NCI-H2227 (cell line): ENCODE data around the gene OS9.

Experiments used
- DNase-seq: peaks from one replicate; lab custom pipeline; 2025; ENCODE audit not compliant: unreplicated experiment; lab: John Stamatoyannopoulos, UW

OS9 gene

DNA sequence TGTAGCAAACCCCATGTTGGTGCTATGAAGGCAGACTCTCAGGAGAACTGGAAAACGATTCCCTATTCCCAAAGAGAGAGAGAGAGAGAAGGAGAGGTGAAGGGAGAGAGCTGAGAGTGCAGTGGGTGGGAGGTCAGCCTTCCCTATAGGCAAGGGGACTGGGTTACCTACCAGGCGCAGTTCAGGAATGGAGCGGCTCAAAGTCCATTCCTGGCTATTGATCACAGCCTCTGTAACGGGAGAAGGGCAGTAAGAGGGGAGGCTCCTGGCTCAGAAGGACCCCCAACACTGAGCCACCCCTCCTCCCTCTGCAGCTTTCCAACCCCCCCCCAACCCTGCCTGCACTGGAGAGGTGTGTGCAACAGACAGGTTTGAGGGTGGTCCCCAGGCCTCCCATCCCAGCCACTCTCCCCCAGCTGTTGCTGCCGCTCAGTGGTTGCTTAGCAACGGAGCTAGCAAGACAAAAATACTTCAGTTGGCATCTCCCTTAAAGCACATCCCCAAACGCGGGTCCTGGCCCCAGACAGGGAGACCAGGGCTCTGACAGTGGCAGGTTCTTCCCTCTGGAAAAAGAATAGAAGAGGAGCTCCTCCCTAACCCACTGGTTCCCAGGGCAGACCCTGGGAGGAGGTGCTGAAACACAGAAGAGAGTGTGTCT lies 41.4 kb downstream of the OS9 start:
- peak; percentile 72 for DNase-seq

DNA sequence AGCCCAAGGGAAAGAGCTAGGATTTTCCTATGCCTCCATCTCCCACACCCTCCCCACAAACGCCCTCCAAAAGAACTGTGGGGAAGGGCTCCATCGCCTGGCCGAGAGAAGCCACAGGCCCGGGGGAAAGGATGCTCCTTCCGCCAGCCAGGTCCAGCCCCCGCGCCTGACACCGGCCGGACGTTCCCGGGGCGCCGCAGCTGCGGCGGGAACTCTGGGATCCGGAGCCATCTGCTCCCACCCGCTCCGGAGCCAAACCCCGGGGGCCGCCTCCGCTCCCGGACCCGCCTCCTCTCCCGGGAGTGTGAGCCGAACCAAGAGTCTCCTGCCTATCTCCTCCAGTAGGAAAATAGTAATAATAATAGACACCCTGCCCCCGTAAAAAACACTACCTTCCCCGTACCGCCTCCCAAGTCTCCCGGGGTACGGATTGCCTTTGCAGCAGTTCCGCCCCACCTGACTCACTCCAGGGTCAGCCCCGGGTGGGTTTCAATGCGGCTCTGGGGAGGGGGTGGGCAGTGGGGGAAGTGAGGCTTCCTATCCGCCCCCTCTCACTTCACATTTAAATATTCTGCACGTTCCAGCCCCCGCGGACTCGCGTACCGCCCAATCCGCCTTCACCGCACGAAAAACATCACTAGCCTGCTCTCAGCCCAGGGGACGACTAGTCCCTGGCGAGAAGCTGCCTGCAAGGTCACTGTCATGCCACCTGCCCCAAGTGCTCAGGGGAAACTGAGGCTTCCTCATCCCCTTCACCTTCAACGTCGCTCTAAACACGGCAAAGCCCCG lies 42.2 kb downstream of the OS9 start:
- DNase-seq: peak; percentile 66

DNA sequence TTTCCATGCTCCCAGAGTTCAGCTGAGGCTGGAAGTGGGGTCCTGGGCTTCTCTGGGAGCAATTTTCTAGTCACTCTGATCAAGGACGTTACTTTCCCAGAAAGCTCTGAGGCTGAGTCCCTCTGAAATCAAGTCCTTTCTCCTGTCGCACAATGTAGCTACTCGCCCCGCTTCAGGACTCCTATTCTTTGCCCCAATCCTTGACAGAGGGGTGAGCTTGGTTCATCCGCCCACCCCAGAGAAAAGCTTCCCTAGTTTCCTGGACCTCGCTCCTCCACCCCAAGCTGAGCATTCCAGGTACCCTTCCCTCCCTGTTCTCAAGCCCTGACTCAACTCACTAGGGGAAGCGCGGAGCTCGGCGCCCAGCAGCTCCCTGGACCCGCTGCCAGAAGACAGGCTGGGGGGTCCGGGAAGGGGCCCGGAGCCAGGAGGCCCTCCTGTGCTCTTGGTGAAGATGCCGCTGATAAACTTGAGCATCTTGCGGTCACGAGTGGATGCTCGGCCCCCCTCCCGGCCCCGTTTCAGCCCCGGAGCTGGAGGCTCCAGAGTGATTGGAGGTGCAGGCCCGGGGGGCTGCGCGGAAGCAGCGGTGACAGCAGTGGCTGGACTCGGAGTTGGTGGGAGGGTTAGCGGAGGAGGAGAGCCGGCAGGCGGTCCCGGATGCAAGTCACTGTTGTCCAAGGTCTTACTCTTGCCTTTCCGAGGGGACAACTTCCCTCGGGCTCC lies 43.0 kb downstream of the OS9 start:
- no peak for DNase-seq

DNA sequence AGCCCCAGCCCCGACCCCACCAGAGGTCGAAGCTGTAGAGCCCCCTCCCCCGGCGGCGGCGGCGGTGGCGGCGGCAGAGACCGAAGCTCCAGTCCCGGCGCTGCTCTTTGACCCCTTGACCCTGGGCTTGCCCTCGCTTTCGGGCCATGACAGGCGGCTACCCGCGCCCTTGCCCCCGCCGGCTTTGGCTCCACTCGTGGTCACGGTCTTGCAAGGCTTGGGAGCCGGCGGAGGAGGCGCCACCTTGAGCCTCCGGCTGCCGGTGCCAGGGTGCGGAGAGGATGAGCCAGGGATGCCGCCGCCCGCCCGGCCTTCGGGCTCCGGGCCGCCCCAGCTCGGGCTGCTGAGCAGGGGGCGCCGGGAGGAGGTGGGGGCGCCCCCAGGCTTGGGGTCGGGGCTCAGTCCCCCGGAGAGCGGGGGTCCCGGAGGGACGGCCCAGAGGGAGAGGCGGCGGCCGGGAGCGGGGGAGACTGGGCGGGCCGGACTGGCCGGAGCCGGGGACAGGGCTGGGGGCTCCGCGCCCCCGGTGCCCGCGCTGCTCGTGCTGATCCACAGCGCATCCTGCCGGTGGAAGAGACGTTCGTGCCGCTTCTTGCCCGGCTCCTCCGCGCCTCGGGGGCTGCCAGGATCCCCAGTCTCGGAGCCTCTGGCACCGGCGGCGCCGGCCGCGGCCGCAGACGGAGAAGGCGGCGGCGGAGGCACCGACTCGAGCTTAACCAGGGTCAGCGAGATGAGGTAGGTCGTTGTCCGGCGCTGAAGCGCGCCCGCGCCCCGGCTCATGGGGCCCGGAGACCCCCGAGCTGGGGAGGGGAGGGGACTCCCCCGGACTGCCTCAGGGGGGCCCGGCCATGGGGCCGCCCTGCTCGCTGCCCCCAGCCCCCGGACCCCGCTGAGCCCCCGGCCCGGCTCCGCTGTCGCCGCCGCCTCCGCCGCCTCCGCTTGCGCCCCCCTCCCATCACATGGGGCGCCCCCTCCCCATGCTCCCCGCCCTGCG lies 43.8 kb downstream of the OS9 start:
- peak; percentile 54 for DNase-seq

DNA sequence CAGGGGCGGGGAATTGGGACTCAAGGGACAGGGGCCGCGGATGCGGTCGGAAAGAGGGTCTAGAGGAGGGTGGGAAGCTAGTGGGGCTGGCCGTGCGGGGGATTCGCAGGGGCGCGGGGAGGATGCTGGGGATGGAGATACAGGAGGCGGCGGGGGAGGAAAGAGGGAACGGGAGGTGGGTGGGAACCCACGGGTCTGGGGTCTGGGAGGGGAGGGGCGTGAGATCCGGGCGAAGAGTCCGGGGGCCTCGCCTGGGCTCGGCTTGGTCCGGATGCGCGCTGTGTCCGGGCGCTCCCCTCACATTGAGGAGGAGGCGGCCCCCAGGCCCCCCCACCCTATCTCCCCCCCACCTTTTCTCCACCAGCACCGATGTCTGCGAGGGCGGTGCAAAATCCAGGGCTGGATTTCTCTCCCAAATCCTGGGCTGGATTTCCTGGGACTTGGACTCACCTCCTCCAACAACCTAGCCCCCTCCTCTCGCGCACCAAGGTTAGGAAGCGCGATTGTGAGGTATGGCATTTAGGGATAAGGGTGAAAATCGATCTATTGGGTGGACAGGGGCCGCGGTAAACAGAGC lies 44.8 kb downstream of the OS9 start, which contains the start of gene AGAP2:
Gene AGAP2, minus strand, starts transcription at position 82 of the 577 bp plus-strand sequence. CDS start 496 bp downstream, outside the sequence.
- DNase-seq: peak; percentile 86

DNA sequence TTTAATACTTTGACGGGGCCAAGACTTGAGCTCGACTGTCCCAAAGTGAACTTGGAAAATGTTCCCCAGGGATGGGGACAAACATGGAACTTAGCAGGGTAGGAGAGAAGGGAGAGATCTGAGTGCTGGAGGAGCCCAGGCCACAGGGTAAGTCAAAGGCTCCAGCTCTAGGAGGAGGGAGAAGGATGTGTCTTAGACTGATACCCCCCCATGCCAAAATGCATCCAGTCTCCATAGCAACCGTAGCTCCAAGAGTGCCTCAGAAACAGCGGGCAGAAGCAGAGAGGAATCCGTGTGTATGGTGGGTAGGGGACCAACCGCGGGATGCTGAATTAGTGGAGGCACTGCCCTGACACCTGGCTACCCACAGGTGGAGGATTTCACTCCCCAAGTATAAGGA lies 45.5 kb downstream of the OS9 start:
- peak; percentile 30 for DNase-seq

DNA sequence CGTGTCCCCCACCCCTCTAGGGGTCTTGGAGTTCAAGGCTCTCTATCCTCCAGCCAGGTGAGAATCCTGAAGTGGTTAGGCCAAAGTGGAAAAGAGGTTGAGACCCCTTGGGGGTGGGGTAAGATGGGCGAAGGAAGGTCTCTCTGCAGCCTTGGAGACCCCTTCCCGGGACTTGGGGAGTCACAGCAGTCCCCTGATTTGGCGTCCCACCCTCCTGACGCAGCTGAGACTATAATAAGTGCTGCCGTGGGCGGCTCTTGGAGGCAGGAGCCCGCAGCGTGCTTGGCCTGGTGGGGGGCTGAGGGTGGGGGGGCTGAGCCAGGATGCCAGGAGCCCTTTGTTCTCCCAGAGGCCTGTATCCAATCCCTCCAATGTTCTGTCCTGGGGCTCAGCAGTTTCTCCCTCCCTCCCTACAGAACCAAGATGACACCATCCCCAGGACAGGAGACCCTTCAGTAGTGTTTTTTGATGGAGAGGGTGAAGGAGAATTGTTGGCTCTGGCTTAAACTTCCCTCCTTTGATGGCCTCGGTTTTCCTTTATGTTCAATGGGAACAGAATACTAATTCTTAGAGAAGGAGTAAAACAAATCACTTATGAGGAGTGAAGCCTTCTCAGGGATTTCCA lies 46.1 kb downstream of the OS9 start:
- no peak for DNase-seq

DNA sequence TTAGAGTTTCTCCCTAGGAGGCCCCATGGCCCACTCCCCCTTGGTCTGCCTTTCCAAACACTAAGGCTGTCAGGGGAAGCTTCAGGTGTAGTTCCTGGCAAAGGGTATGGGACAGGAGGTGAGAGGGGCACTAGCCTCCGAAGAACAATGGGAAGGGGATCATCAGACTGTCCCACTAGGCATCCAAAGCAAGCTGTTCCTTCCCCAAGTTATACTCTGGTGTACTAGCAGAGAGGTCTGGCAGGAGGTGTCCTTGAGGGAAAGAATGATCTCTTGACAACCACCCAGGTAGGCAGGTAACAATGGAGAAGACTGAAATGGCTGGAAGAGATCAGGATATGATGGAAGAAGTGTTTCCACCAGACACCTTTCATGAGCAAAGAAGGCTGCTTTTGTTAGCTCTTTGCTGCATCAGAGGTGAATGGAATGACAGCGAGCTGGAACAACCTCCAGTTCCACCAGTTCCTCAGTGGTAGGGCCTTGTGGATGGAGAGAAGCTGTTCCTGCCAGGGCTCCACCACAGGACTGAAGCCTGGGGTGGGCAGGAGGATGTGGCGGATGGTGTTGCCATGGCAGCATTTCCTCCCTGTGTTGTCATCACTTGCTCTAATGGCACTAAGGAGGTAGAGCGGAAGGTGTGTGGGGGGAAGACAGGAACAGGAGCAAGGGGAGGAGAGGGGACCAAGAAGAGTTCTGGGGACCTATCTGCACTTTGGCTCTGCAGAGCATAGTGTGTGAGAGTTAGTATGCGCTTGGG lies 46.9 kb downstream of the OS9 start:
- peak; percentile 53 for DNase-seq

DNA sequence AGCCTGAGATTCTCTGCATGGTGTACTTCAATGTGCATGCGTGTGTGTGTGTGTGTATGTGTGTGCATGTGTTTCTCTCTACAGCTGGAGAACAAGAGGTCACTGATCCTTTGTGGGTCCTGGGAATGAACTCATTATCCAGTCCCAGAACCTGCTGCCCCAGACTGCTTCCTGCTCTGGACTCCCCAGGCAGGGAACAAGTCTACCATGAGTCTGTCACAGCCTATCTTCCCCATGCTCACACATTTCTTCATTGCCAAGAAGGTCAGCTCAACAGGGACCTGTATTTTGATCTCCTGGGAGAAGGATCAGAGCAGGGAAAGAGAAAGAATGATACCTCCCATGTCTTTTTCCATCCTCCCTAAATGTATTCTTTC lies 47.5 kb downstream of the OS9 start:
- peak; percentile 53 for DNase-seq

DNA sequence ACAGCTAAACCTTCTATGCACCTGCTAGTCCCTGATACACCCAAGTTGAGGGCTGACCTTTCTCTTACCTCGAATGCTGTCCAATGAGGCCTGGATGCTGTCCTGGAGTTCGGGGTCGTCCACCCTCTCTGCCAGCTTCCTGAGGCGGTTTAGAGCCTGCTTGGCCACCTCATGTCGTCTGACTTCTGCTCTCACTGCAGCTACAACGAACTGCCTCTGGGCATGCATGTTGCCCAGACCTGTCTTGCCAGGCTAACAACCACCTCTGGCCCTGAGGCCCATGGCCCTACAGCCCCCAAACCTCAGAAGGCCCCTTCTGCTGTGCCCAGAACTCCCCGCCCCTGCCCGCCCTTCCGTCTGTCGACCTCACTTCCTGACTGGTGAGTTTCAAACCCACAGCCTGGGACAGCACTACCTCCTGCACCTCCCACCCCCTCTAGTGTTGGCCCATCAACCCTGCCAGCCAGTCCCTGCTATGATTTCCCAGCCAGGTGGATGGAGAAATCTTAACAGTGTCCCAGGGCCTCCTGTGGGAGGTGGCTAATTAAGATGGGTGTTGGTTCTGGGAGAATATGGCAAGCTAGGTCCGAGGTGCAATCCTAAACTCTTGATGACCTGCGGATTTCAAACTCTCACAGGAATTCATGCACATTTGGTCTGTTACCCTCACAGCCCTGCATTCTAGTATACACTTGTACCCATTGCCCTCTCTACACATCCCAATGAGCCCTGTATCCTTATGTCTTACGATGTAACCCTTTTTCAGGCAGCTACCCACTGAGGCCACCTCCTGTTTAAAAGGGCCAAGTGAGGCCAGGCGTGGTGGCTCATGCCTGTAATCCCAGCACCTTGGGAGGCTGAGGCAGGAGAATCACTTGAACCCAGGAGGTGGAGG lies 48.2 kb downstream of the OS9 start:
- no peak for DNase-seq

DNA sequence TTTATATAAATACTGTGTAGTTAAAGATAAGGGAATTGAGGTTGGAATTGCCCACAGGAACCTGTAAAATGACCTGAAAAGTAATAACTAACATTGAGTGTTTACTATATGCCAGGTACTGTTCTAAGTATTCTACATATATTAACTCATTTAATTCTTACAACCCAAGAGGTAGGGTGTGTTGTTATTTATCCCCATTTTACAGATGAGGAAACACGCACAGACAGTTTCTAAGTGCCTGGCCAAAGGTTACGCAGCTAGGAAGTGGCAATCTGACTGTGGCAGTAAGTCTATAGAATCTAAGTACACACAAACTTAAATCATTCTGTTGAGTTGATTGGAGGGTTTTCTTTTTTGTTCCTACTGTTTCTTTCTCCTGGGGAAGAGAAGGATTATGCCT lies 49.8 kb downstream of the OS9 start:
- no peak for DNase-seq

DNA sequence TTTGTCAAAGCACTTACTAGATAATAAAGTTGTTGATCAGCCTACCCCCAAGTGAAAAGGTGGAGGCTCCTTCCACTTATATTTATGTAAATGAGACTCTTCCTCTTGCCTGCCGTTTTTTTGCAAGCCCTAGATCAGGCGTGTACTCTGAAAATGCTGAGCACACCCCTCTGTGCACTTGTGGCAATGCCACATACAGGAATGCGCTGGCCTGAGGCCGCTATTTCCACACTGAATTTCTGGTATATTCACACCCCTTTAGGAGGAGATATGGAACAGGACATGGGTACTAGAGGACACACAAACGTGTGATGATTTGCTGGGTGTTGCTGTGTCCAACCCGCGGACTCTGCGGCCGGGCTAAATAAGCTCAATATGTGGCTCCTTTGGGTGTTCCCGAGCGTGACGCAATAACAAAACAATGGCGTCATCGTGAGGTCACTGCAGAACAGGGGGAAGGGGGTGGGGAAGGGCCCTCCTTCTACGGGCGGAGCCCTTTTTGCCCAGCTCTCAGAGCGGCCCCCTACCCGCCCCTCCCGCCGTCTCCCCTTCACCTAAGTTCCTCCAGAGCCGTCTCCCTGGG lies 50.4 kb downstream of the OS9 start:
- peak; percentile 91 for DNase-seq

DNA sequence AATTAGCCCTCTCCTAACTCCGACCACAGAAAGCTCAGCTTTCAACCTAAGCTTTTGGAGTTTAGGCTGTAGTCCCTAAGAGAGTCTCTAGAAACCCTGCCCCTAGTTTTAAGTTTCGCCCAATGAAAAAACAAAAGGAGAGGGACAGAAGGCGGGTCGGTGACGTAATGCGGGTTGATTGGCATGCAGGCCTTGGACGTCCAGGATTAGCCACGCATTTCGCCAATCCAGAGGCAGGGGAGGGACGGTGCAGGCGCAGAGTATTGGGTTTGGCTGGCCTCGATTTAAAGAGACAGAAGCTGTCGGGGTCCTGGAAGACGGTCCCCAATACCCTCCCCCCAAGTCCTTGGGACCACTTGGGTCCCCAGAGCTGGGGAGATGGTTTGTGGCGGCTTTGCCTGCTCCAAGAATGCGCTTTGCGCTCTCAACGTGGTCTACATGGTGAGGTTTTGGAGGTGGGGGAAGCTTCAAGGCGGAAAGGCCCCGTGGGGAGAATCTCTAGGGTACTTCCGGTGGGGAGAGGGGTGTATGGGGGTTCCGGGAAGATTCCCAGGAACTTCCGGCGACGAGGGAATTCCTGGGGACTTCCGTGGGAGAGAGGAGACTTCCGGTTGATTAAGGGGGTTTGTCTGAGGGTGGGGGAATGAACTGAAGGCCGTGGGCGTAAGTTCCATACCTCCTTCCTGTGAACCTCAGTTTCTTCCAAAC lies 51.0 kb downstream of the OS9 start, which contains the start of gene TSPAN31:
Gene TSPAN31, plus strand, starts transcription at position 263 of the 708 bp plus-strand sequence. Its CDS starts 116 bp downstream, at position 379.
- DNase-seq: peak; percentile 95

DNA sequence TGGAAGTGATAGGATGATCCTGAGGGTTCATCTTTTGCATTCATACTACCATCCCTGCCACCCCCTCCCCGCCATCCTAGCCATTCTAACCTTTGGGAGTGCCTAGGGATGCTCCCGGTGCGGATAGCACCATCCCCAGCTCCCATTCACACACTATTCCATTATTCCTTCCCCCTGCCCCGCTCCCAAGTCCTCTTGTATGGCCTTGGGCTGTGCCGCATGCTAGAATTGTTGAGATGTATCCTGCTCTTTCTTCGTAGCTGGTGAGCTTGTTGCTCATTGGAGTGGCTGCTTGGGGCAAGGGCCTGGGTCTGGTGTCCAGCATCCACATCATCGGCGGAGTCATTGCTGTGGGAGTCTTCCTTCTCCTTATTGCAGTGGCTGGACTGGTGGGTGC lies 51.6 kb downstream of the OS9 start:
- no peak for DNase-seq

DNA sequence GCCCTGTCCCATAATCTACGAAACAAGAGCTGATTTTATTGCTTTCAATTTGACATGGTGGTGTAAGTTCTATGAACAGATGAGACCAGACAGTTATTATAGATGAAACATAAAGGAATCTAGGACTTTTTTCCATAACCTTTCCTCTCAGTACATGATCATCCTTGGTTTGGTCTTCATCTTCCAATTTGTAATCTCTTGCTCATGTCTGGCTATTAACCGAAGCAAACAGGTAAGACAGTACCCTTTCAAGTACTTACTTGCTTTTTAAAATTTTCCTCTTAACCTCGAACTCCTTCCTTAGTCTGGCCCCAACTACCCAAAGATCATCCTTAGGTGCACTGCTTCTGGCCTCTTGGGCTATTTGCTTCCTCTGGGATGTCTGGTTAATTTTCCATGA lies 52.1 kb downstream of the OS9 start:
- no peak for DNase-seq

DNA sequence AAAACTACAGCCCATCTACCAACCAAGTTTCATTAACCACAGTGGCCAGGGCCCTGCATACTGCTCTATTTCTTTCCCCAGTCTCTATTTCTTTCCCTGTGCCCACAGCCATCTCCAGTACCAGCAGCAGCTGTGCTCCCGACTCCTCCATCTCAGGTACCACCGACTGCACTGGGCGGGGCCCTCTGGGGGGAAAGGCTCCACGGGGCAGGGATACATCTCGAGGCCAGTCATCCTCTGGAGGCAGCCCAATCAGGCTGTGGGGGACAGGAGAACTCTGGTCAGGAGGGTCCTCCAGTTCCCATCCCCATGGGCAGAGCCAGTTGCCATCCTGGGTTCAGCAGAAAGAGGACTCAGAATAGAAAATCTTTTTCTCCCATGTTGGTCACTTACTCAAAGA lies 55.1 kb downstream of the OS9 start:
- no peak for DNase-seq
